ENCODE results near the gene CDON. TPM values are rescaled to one million over a fixed set of nuclear protein-coding genes. Genes with fewer than 3 reads are reported as not detected.

The CDON gene
- total RNA-seq = 4.4 TPM
- long read RNA-seq, partial matches to known transcripts = 0 of 1 reads
- long read RNA-seq, other reads (novel, unspliced or antisense) = 1 of 1 reads

GRCh38 chr11:126062679-126063506, at the start of gene CDON:
Gene CDON (minus strand): TSS chr11:126062866. CDS start chr11:126023476, 39,390 bp downstream.
- intact Hi-C loops (cut with DNase I) = loop anchor here (2.0 to 10.0 kb wide), 4 partner anchors 52 to 202 kb away; partner anchors contain the start of genes FOXRED1 and SRPRA

GRCh38 chr11:126111458-126112116, 48.9 kb upstream of the CDON start:
- no peak for DNase-seq (ENCODE audit: low spot score)

More at GRCh38 chr11:126062679-126063506, at the start of gene CDON:
- peak; percentile 92 for DNase-seq (ENCODE audit: low spot score)

GRCh38 chr11:126109941-126110731, 47.5 kb upstream of the CDON start:
- intact Hi-C loops (cut with DNase I) = loop anchor here (5.0 kb wide), 1 partner anchor 92 kb away; no protein-coding TSS in a partner anchor
- no peak for DNase-seq (ENCODE audit: low spot score)

More at GRCh38 chr11:126111458-126112116, 48.9 kb upstream of the CDON start:
- intact Hi-C loops (cut with DNase I) = loop anchor here (5.0 kb wide), 1 partner anchor 91 kb away; no protein-coding TSS in a partner anchor

GRCh38 chr11:126106594-126107328, 44.1 kb upstream of the CDON start:
- no peak for DNase-seq (ENCODE audit: low spot score)
- intact Hi-C loops (cut with DNase I) = no loop called here

- intact Hi-C loops (cut with DNase I) = no loop called here
- no peak for DNase-seq (ENCODE audit: low spot score)
These were observed 43.0 kb upstream of the CDON start for GRCh38 chr11:126105748-126106080.

GRCh38 chr11:126105022-126105747, 42.5 kb upstream of the CDON start:
- DNase-seq (ENCODE audit: low spot score) = no peak
- intact Hi-C loops (cut with DNase I) = no loop called here

- intact Hi-C loops (cut with DNase I) = no loop called here
These were observed 41.8 kb upstream of the CDON start for GRCh38 chr11:126104420-126104819.

GRCh38 chr11:126103150-126103549, 40.5 kb upstream of the CDON start:
- DNase-seq (ENCODE audit: low spot score) = no peak
- intact Hi-C loops (cut with DNase I) = no loop called here

More at GRCh38 chr11:126104420-126104819, 41.8 kb upstream of the CDON start:
- no peak for DNase-seq (ENCODE audit: low spot score)

GRCh38 chr11:126102436-126102981, 39.8 kb upstream of the CDON start:
- no peak for DNase-seq (ENCODE audit: low spot score)
- intact Hi-C loops (cut with DNase I) = no loop called here

- no peak for DNase-seq (ENCODE audit: low spot score)
- intact Hi-C loops (cut with DNase I) = no loop called here
These were observed 39.2 kb upstream of the CDON start for GRCh38 chr11:126101930-126102283.

GRCh38 chr11:126101251-126101929, 38.7 kb upstream of the CDON start:
- intact Hi-C loops (cut with DNase I) = no loop called here
- DNase-seq (ENCODE audit: low spot score) = no peak

GRCh38 chr11:126100716-126101115, 38.0 kb upstream of the CDON start:
- no peak for DNase-seq (ENCODE audit: low spot score)
- intact Hi-C loops (cut with DNase I) = no loop called here

GRCh38 chr11:126098204-126098769, 35.6 kb upstream of the CDON start:
- intact Hi-C loops (cut with DNase I) = no loop called here
- no peak for DNase-seq (ENCODE audit: low spot score)

- DNase-seq (ENCODE audit: low spot score) = no peak
- intact Hi-C loops (cut with DNase I) = no loop called here
These were observed 33.1 kb upstream of the CDON start for GRCh38 chr11:126095745-126096144.

- no peak for DNase-seq (ENCODE audit: low spot score)
- intact Hi-C loops (cut with DNase I) = no loop called here
These were observed 27.8 kb upstream of the CDON start for GRCh38 chr11:126090452-126090851.

GRCh38 chr11:126088999-126089398, 26.3 kb upstream of the CDON start:
- intact Hi-C loops (cut with DNase I) = no loop called here
- DNase-seq (ENCODE audit: low spot score) = no peak

GRCh38 chr11:126086248-126086647, 23.6 kb upstream of the CDON start:
- intact Hi-C loops (cut with DNase I) = no loop called here
- no peak for DNase-seq (ENCODE audit: low spot score)

GRCh38 chr11:126084608-126084912, 21.9 kb upstream of the CDON start:
- no peak for DNase-seq (ENCODE audit: low spot score)
- intact Hi-C loops (cut with DNase I) = no loop called here

Data from cardiac septum (tissue), 1 donor.